Hematopoietic multipotent progenitor cell treated with erythropoietin and hydrocortisone succinate and interleukin-3 and kit ligand, for 4 days (in vitro differentiated cells): ENCODE data around the gene MAP7D1.

ENCODE experiments used
- DNase-seq: peaks from one replicate; pipeline ENCODE4 v3.0.0-alpha.2; 2015

The MAP7D1 gene

GRCh38 chr1:36155408-36156328, at the start of gene MAP7D1:
Gene MAP7D1 (plus strand): TSS chr1:36156160. CDS start chr1:36156418, 258 bp downstream.
- DNase-seq, result peak; percentile 93

GRCh38 chr1:36106269-36106668, 49.7 kb upstream of the MAP7D1 start:
- no peak for DNase-seq

- no peak for DNase-seq
Measured at GRCh38 chr1:36107394-36107793, 48.6 kb upstream of the MAP7D1 start.

GRCh38 chr1:36108314-36108713, 47.6 kb upstream of the MAP7D1 start:
- DNase-seq, result no peak

- peak; percentile 35 for DNase-seq
Measured at GRCh38 chr1:36109041-36109679, 46.8 kb upstream of the MAP7D1 start.

- no peak for DNase-seq
Measured at GRCh38 chr1:36111151-36111550, 44.8 kb upstream of the MAP7D1 start.

GRCh38 chr1:36112823-36113222, 43.1 kb upstream of the MAP7D1 start:
- no peak for DNase-seq

- DNase-seq, result no peak
Measured at GRCh38 chr1:36114371-36114770, 41.6 kb upstream of the MAP7D1 start.

GRCh38 chr1:36115200-36115669, 40.7 kb upstream of the MAP7D1 start:
- no peak for DNase-seq

- DNase-seq, result no peak
Measured at GRCh38 chr1:36115931-36116330, 40.0 kb upstream of the MAP7D1 start.

GRCh38 chr1:36116901-36117300, 39.1 kb upstream of the MAP7D1 start:
- no peak for DNase-seq

GRCh38 chr1:36118447-36119204, 37.3 kb upstream of the MAP7D1 start:
- DNase-seq, result no peak

GRCh38 chr1:36119456-36119855, 36.5 kb upstream of the MAP7D1 start:
- DNase-seq, result no peak

GRCh38 chr1:36122062-36123030, 33.6 kb upstream of the MAP7D1 start:
- DNase-seq, result no peak

- peak; percentile 44 for DNase-seq
Measured at GRCh38 chr1:36123356-36123755, 32.6 kb upstream of the MAP7D1 start.

GRCh38 chr1:36124404-36125128, 31.4 kb upstream of the MAP7D1 start:
- no peak for DNase-seq

- DNase-seq, result no peak
Measured at GRCh38 chr1:36125129-36125991, 30.6 kb upstream of the MAP7D1 start, which contains the start of gene COL8A2. Gene COL8A2 (minus strand): TSS chr1:36125222. CDS start chr1:36100242, 24,980 bp downstream.

GRCh38 chr1:36126005-36126716, 29.8 kb upstream of the MAP7D1 start:
- no peak for DNase-seq

GRCh38 chr1:36126797-36127500, 29.0 kb upstream of the MAP7D1 start:
- no peak for DNase-seq
